OCI-LY3 (cell line): ENCODE data around the gene PRKAR1B.

Experiments
- H2AFZ ChIP-seq: fragments of 200-600, 300-600 bp; shearing (Covaris generic); 2 replicates; pipeline ENCODE4 v1.6.0; 2014; ENCODE audit warnings: antibody characterized with exemption, low read depth, low read length
- H3K27ac ChIP-seq: fragments of 200-600, 300-600 bp; sonication (generic); 2 replicates; pipeline ENCODE4 v1.5.1; 2014; ENCODE audit warnings: mild to moderate bottlenecking, low read length, moderate library complexity, mixed read lengths
- H3K27me3 ChIP-seq: fragments of 200-600, 300-600 bp; sonication (generic); 2 replicates; pipeline ENCODE4 v1.6.1; 2014; ENCODE audit warnings: low read depth, low read length, mixed read lengths
- H3K36me3 ChIP-seq: fragments of 200-600, 300-600 bp; sonication (generic); replicated peaks from 2 replicates; pipeline ENCODE3; 2014; ENCODE audit warnings: low read depth, low read length, mixed read lengths
- H3K4me1 ChIP-seq: fragments of 300-600, 200-600 bp; sonication (generic); 2 replicates; pipeline ENCODE4 v1.6.1; 2014; ENCODE audit warnings: low read length, mixed read lengths
- H3K4me2 ChIP-seq: fragments of 200-600, 300-600 bp; sonication (generic); 2 replicates; pipeline ENCODE4 v1.6.1; 2014; ENCODE audit warnings: low read length, mixed read lengths
- H3K4me3 ChIP-seq: fragments of 300-600, 200-600 bp; sonication (generic); 2 replicates; pipeline ENCODE4 v1.5.1; 2014; ENCODE audit warnings: antibody characterized with exemption, mild to moderate bottlenecking, low read length, moderate library complexity
- H3K79me2 ChIP-seq: fragments of 300-600, 200-600 bp; shearing (Covaris generic); 2 replicates; pipeline ENCODE4 v1.6.1; 2014; ENCODE audit warnings: mild to moderate bottlenecking, low read length, mixed read lengths
- H3K9ac ChIP-seq: fragments of 300-600, 200-600 bp; shearing (Covaris generic); 2 replicates; pipeline ENCODE4 v1.6.0; 2014; ENCODE audit warnings: mild to moderate bottlenecking, low read length, moderate library complexity
- H3K9me3 ChIP-seq: fragments of 200-600, 300-600 bp; shearing (Covaris generic); 2 replicates; pipeline ENCODE4 v1.6.1; 2014; ENCODE audit warnings: low read length, mixed read lengths; ENCODE audit not compliant: insufficient read depth
- H4K20me1 ChIP-seq: fragments of 200-600, 300-600 bp; sonication (generic); 2 replicates; pipeline ENCODE4 v1.6.1; 2016; ENCODE audit warnings: low read length, mixed read lengths; ENCODE audit not compliant: insufficient read depth
- EZH2phosphoT487 ChIP-seq: fragments of 200-600 bp; shearing (Covaris generic); IDR thresholded peaks from 2 replicates; pipeline ENCODE4 v1.6.1; 2018; ENCODE audit warnings: antibody characterized with exemption, mixed run types, low read depth
- TF ChIP-seq, protein P1 (sequence below): fragments of 200-600, 300-600 bp; sonication (generic); IDR thresholded peaks from 2 replicates; pipeline ENCODE4 v1.5.1; 2014; ENCODE audit warnings: antibody characterized with exemption, low read length, low read depth

The PRKAR1B gene

DNA sequence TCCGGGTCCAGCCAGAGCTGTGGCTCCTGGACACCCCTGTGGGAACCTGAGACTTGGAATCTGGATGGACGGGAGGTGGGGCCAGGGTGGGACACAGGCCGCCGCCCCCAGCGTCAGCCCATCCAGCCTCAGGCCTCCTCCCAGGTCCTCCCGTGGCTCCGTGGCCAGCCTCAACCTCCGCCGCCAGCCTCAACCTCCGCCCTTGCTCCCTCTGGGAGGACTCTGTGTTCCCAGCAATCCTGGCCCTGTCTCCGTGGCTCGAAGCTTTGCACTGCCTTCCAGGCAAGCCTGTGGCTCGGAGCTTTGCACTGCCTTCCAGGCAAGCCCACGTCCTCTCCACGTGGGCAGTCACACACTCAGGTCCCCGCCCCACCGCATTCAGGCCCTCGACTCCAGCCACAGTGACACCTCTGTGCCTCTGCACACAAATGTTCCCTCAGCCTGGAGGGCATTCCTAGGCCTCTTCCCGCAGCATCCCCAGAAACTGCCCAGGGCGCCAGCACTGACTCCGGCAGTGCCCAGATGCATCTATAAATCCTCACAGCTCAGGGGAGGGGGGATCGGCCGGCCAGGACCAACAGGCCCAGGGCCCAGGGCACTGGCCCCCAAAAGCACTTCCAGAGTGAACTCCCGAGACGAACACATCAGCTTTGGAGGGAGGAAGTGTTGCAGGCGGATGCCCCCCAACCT is 162.8 kb downstream of the PRKAR1B start:
- H3K36me3 ChIP-seq: no peaks in the 10 kb centered on the region
- H2AFZ ChIP-seq: no peak overlapping the region
- no peak overlapping the region for H3K4me3 ChIP-seq
- no peaks in the 10 kb centered on the region for H3K4me1 ChIP-seq
- H3K9ac ChIP-seq: no peak overlapping the region
- no peaks in the 10 kb centered on the region for H4K20me1 ChIP-seq
- no peaks in the 10 kb centered on the region for H3K9me3 ChIP-seq
- TF ChIP-seq EZH2phosphoT487: no peak
- TF ChIP-seq, protein P1, sequence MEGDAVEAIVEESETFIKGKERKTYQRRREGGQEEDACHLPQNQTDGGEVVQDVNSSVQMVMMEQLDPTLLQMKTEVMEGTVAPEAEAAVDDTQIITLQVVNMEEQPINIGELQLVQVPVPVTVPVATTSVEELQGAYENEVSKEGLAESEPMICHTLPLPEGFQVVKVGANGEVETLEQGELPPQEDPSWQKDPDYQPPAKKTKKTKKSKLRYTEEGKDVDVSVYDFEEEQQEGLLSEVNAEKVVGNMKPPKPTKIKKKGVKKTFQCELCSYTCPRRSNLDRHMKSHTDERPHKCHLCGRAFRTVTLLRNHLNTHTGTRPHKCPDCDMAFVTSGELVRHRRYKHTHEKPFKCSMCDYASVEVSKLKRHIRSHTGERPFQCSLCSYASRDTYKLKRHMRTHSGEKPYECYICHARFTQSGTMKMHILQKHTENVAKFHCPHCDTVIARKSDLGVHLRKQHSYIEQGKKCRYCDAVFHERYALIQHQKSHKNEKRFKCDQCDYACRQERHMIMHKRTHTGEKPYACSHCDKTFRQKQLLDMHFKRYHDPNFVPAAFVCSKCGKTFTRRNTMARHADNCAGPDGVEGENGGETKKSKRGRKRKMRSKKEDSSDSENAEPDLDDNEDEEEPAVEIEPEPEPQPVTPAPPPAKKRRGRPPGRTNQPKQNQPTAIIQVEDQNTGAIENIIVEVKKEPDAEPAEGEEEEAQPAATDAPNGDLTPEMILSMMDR: no peak
- H3K27me3 ChIP-seq: no peaks in the 10 kb centered on the region
- H3K27ac ChIP-seq: no peak overlapping the region
- H3K4me2 ChIP-seq: no peak overlapping the region
- H3K79me2 ChIP-seq: no peaks in the 10 kb centered on the region

DNA sequence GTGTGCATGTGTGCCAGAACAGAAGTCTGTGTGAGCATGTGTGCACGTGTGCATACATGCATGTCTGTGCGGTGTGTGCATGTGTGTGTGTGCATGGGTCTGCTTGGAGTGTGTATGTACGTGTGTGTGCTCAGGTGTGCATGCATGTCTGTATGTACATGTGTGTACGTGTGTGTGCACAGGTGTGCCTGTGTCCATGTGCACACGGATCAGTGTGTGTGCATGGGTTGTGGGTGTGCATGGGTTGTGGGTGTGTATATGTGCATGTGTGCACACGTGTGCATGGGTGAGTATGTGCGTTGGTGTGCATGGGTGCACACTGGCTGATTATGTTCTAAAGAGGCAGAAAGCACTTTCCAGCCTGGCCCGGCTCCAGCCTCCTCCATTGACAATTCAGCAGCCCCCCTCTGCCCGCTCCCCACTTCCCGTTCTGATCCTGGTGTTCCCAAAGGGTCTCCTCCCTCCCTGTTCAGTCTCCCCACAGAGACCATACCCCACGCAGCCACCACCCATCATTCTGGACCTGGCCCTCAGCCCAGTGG is 163.4 kb downstream of the PRKAR1B start:
- no peak overlapping the region for H2AFZ ChIP-seq
- no peak overlapping the region for H3K4me2 ChIP-seq
- H3K9ac ChIP-seq: no peak overlapping the region
- H3K36me3 ChIP-seq: no peaks in the 10 kb centered on the region
- no peaks in the 10 kb centered on the region for H4K20me1 ChIP-seq
- H3K27ac ChIP-seq: no peak overlapping the region
- no peaks in the 10 kb centered on the region for H3K27me3 ChIP-seq
- no peaks in the 10 kb centered on the region for H3K4me1 ChIP-seq
- TF ChIP-seq, protein P1: no peak
- TF ChIP-seq EZH2phosphoT487: no peak
- H3K9me3 ChIP-seq: no peaks in the 10 kb centered on the region
- H3K79me2 ChIP-seq: no peaks in the 10 kb centered on the region
- H3K4me3 ChIP-seq: no peak overlapping the region

DNA sequence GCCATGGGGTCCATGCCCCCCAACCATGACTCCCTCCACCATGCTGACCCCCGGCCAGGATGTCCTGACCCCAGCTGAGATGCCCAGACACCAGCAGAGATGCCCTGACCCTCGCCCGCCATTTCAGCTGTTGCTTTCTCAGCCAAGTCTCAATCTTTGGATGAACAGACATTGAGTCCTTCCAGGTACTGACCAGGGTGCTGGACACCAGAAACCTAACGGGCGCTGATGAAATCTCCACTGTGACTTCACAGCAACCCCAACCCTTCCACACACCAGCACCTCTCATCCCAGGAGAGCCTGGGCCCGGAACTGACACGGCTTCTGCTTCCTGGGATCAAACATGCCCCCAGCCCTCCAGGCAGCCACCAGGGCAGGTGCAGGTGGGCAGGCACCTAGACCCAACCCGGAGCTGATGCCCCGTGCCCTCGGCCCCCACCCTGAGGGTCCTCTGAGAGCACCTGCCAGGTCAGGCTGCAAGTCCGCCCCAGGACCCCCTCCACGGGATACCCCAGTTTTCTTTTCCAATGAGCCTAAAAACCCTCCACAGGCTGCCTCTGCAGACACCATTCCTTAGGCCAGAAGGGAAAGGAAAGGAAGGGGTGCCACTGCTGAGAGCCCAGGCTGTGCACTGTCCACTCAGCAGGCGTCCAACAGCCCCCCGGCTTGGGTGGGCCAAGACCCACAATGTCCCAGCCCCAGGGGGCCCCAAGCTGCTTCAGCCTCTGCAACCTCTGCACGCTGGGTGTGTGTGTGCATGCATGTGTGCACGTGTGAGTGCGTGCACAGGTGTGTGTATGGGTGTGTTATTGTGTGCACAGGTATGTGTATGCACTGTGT is 164.1 kb downstream of the PRKAR1B start:
- Histone ChIP-seq H3K4me2 (no peak overlapping the region), H3K36me3 (no peaks in the 10 kb centered on the region), H3K9ac (no peak overlapping the region), H2AFZ (no peak overlapping the region), H3K27me3 (no peaks in the 10 kb centered on the region), H3K9me3 (no peaks in the 10 kb centered on the region), H3K79me2 (no peaks in the 10 kb centered on the region), H3K4me1 (no peaks in the 10 kb centered on the region), H4K20me1 (no peaks in the 10 kb centered on the region), H3K4me3 (no peak overlapping the region), H3K27ac (no peak overlapping the region)
- TF ChIP-seq, protein P1: no peak
- no peak for TF ChIP-seq EZH2phosphoT487

DNA sequence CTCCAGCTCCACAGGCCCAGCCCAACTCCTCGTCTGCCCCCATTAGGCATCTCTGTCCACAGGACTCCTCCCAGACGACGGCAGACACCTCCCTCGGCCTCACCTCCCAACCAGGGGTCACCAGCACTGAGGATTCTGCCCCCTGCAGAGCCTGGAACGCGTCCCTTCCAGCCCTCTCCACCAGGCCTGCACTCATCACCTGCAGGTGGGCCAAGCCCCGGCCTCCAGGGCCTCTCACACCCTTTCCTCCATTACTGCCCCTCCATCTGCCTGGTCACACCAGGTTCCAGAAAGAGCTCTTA is 164.8 kb downstream of the PRKAR1B start:
- H3K36me3 ChIP-seq: no peaks in the 10 kb centered on the region
- no peaks in the 10 kb centered on the region for H3K27me3 ChIP-seq
- no peak overlapping the region for H3K4me2 ChIP-seq
- H3K4me1 ChIP-seq: no peaks in the 10 kb centered on the region
- no peak overlapping the region for H3K9ac ChIP-seq
- H3K9me3 ChIP-seq: no peaks in the 10 kb centered on the region
- no peak overlapping the region for H3K4me3 ChIP-seq
- H2AFZ ChIP-seq: no peak overlapping the region
- TF ChIP-seq, protein P1: no peak
- TF ChIP-seq EZH2phosphoT487: no peak
- H3K79me2 ChIP-seq: no peaks in the 10 kb centered on the region
- no peak overlapping the region for H3K27ac ChIP-seq
- no peaks in the 10 kb centered on the region for H4K20me1 ChIP-seq
